Keratinocyte (primary cell): ENCODE measurements around the gene SPATA13.

Experiments
- CTCF ChIP-seq, 3 experiments: IDR thresholded peaks in 1 of 3; conservative IDR thresholded peaks in 1 of 3; optimal IDR thresholded peaks in 1 of 3; 2 replicates in 2 of 3; 3 replicates in 1 of 3; pipeline versions ENCODE3 to v1.5.1; 2011; ENCODE audit warnings: low read length in 3 of 3, mild to moderate bottlenecking in 3 of 3, moderate library complexity in 2 of 3, control low read depth in 1 of 3, inconsistent platforms in 1 of 3; ENCODE audit not compliant: insufficient read depth in 2 of 3; ENCODE audit errors: extremely low read depth in 1 of 3
- EZH2 ChIP-seq: IDR thresholded peaks from one replicate; pipeline ENCODE4 v1.6.1; 2012; ENCODE audit warnings: inconsistent platforms, mild to moderate bottlenecking, low read length, moderate library complexity

GRCh38 chr13:24151864-24152263, 8.7 kb upstream of the SPATA13 start:
- TF ChIP-seq EZH2: no peak
- no peak for TF ChIP-seq CTCF (optimal IDR thresholded peaks at IDR 0.05 in 1 of 3, IDR thresholded peaks at IDR 0.05 in 1 of 3, conservative IDR thresholded peaks at IDR 0.05 in 1 of 3; ENCODE audit: extremely low read depth in 1 of 3, insufficient read depth in 2 of 3, low read length in 3 of 3)
